GM23338 (cell line): ENCODE results near the gene SLC9A3. TPM values are rescaled to one million over a fixed set of nuclear protein-coding genes. Genes with fewer than 3 reads are reported as not detected.

Source experiments
- ATAC-seq: fragments of 200-7000 bp; cut with Tn5 transposase; 3 replicates; pipeline ENCODE4 v1.9.1; 2020
- DNase-seq: peaks from one replicate; pipeline ENCODE4 v3.0.0-alpha.2; 2015; ENCODE audit warnings: low spot score
- H2AFZ ChIP-seq: fragments of 200-600 bp; sonication (generic); 2 replicates; pipeline ENCODE4 v1.8.0; 2016; ENCODE audit warnings: antibody characterized with exemption, mild to moderate bottlenecking, moderate library complexity
- H3F3A ChIP-seq: fragments of 200-600 bp; sonication (generic); replicated peaks from 2 replicates; pipeline ENCODE4 v1.8.0; 2017; ENCODE audit warnings: antibody characterized with exemption, mixed run types, low read depth
- H3K27ac ChIP-seq: fragments of 200-600 bp; sonication (generic); 2 replicates; pipeline ENCODE4 v1.6.1; 2016; ENCODE audit warnings: low read depth
- H3K27me3 ChIP-seq: fragments of 200-600 bp; sonication (generic); 2 replicates; pipeline ENCODE4 v1.8.0; 2016; ENCODE audit warnings: mild to moderate bottlenecking, mixed run types, moderate library complexity; ENCODE audit not compliant: insufficient read depth
- H3K36me3 ChIP-seq: fragments of 200-600 bp; sonication (generic); 2 replicates; pipeline ENCODE4 v1.8.0; 2016; ENCODE audit warnings: mild to moderate bottlenecking; ENCODE audit not compliant: insufficient read depth
- H3K4me1 ChIP-seq: fragments of 200-600 bp; sonication (generic); 2 replicates; pipeline ENCODE4 v1.8.0; 2016; ENCODE audit warnings: mild to moderate bottlenecking, moderate library complexity; ENCODE audit not compliant: insufficient read depth
- H3K4me2 ChIP-seq: fragments of 200-600 bp; sonication (generic); 2 replicates; pipeline ENCODE4 v1.7.1; 2017; ENCODE audit warnings: mixed run types
- H3K4me3 ChIP-seq: fragments of 200-600 bp; sonication (generic); 2 replicates; pipeline ENCODE4 v1.6.1; 2016; ENCODE audit warnings: mixed run types
- H3K79me2 ChIP-seq: fragments of 200-600 bp; sonication (generic); replicated peaks from 2 replicates; pipeline ENCODE4 v1.8.0; 2017; ENCODE audit warnings: mild to moderate bottlenecking; ENCODE audit not compliant: insufficient read depth
- H3K9me2 ChIP-seq: fragments of 200-600 bp; sonication (generic); 2 replicates; pipeline ENCODE4 v1.8.0; 2017; ENCODE audit not compliant: insufficient read depth
- H4K20me1 ChIP-seq: fragments of 200-600 bp; sonication (generic); replicated peaks from 2 replicates; pipeline ENCODE4 v1.8.0; 2017; ENCODE audit warnings: mild to moderate bottlenecking; ENCODE audit not compliant: insufficient read depth
- H3K27ac Mint-ChIP-seq: 2 replicates; pipeline ENCODE4 v1.8.0; 2020; ENCODE audit warnings: inconsistent platforms, mild to moderate bottlenecking, moderate library complexity, mixed read lengths
- H3K27me3 Mint-ChIP-seq: 3 replicates; pipeline ENCODE4 v1.8.0; 2022; ENCODE audit warnings: low read depth, mild to moderate bottlenecking, moderate library complexity, mixed read lengths, inconsistent platforms; ENCODE audit not compliant: insufficient read depth, poor library complexity
- H3K36me3 Mint-ChIP-seq: 3 replicates; pipeline ENCODE4 v1.8.0; 2021; ENCODE audit warnings: low read depth, mild to moderate bottlenecking, inconsistent platforms, moderate library complexity, mixed read lengths
- H3K4me1 Mint-ChIP-seq: 3 replicates; pipeline ENCODE4 v1.8.0; 2020; ENCODE audit warnings: mild to moderate bottlenecking, inconsistent platforms, mixed read lengths
- H3K4me3 Mint-ChIP-seq: 3 replicates; pipeline ENCODE4 v1.8.0; 2021; ENCODE audit warnings: moderate library complexity, mild to moderate bottlenecking, inconsistent platforms, mixed read lengths
- H3K9me3 Mint-ChIP-seq: 3 replicates; pipeline ENCODE4 v1.8.0; 2020; ENCODE audit warnings: moderate library complexity, mild to moderate bottlenecking, inconsistent platforms, mixed read lengths
- CTCF ChIP-seq, 2 experiments: fragments of 200-600 bp in 1 of 2; sonication (generic) in 1 of 2; conservative IDR thresholded peaks; 2 replicates each; pipeline versions ENCODE4 v1.5.1 to v1.6.1; 2016 to 2017; ENCODE audit warnings: antibody characterized with exemption in 2 of 2, low read depth in 2 of 2, mild to moderate bottlenecking in 2 of 2, moderate library complexity in 1 of 2
- EZH2 ChIP-seq: fragments of 200-600 bp; sonication (generic); IDR thresholded peaks from one replicate; pipeline ENCODE4 v1.8.0; 2017; ENCODE audit warnings: antibody characterized with exemption, mild to moderate bottlenecking, low read depth; ENCODE audit not compliant: unreplicated experiment
- ZNF462 ChIP-seq: fragments of 250-450 bp; sonication (Bioruptor Pico); IDR thresholded peaks from 2 replicates; pipeline ENCODE4 v1.5.0; 2020; ENCODE audit warnings: mild to moderate bottlenecking, moderate library complexity
- polyA plus RNA-seq: library from polyadenylated mRNA; unstranded; fragments of >200 nt; fragmentation: Nextera tagmentation; extraction: Ambion mirVana; gene quantifications from 2 replicates; pipeline ENCODE4 v1.2.1, GENCODE V29; 2016
- total RNA-seq: library from RNA; depleted of rRNA; stranded (reverse); fragments of >200 nt; shearing (Covaris generic); gene quantifications from 2 replicates; pipeline ENCODE4 v1.2.3, GENCODE V29; 2014

SLC9A3 gene
- total and polyA plus RNA-seq, 2 experiments from 2014 or later: 0.39 to 3.1 TPM

- Histone ChIP-seq H4K20me1 (no peaks in the 10 kb centered on the region), H2AFZ (no peak overlapping the region), H3K4me3 (no peak overlapping the region), H3K27ac (no peak overlapping the region), H3K27me3 (no peaks in the 10 kb centered on the region), H3K4me2 (no peak overlapping the region), H3K4me1 (no peaks in the 10 kb centered on the region), H3K36me3 (no peaks in the 10 kb centered on the region), H3K79me2 (no peaks in the 10 kb centered on the region), H3K9me2 (peaks cover 8% of the 10 kb centered on the region), H3F3A (no peaks in the 10 kb centered on the region)
- Mint-ChIP-seq H3K36me3 (no peaks in the 10 kb centered on the region), H3K27ac (0 out of 2 replicates have a peak overlapping the region, but pooled peaks have one; percentile 59), H3K9me3 (no peaks in the 10 kb centered on the region), H3K4me1 (peaks cover 7% of the 10 kb centered on the region), H3K4me3 (no peak overlapping the region), H3K27me3 (peaks cover 8% of the 10 kb centered on the region)
- ATAC-seq (no peak), DNase-seq (no peak)
- no peak for TF ChIP-seq EZH2
- no peak for TF ChIP-seq ZNF462 (CRISPR knock-in tag)
- no peak for TF ChIP-seq CTCF (conservative IDR thresholded peaks at IDR 0.05; ENCODE audit: low read depth in 2 of 2)
Measured at GRCh38 chr5:424301-425110, 99.7 kb downstream of the SLC9A3 start.
